HepG2 (cell line): ENCODE measurements around the gene TUG1. TPM values are rescaled to one million over a fixed set of nuclear protein-coding genes. Genes with fewer than 3 reads are reported as not detected.
A peak's percentile ranks its signal among the peaks of the same experiment; 100 is the strongest.

Source experiments
- ERF ChIP-seq: IDR thresholded peaks from 2 replicates; pipeline ENCODE4 v1.6.1; 2018; ENCODE audit warnings: missing biosample characterization, missing genetic modification reagents
- GMEB1 ChIP-seq: sonication (generic); formaldehyde crosslinking; IDR thresholded peaks from 2 replicates; pipeline ENCODE4 v1.5.1; 2020; ENCODE audit warnings: missing genetic modification reagents, mild to moderate bottlenecking, borderline replicate concordance
- HMGA1 ChIP-seq: sonication (generic); formaldehyde crosslinking; conservative IDR thresholded peaks from 2 replicates; pipeline ENCODE4 v1.4.0; 2020; ENCODE audit warnings: missing genetic modification reagents
- MAZ ChIP-seq, 2 experiments: sonication (generic) in 1 of 2; formaldehyde crosslinking in 1 of 2; IDR thresholded peaks; 2 replicates each; pipeline versions ENCODE4 v1.5.0 to v1.6.1; 2012 to 2020; ENCODE audit warnings: low read depth in 2 of 2, mild to moderate bottlenecking in 2 of 2, borderline replicate concordance in 1 of 2, improper control_type of control experiment in 1 of 2, low read length in 1 of 2, missing genetic modification reagents in 1 of 2, moderate library complexity in 1 of 2
- MED1 ChIP-seq: sonication (generic); formaldehyde crosslinking; IDR thresholded peaks from 2 replicates; pipeline ENCODE4 v1.4.0; 2020; ENCODE audit warnings: missing genetic modification reagents
- MTF2 ChIP-seq: sonication (generic); formaldehyde crosslinking; IDR thresholded peaks from 2 replicates; pipeline ENCODE4 v1.5.0; 2020; ENCODE audit warnings: missing genetic modification reagents, borderline replicate concordance
- NFE2 ChIP-seq: sonication (generic); formaldehyde crosslinking; IDR thresholded peaks from 2 replicates; pipeline ENCODE4 v1.4.0; 2020; ENCODE audit warnings: missing genetic modification reagents
- NR2F2 ChIP-seq: IDR thresholded peaks from 2 replicates; pipeline ENCODE4 v1.6.1; 2012; ENCODE audit warnings: low read depth, inconsistent platforms, borderline replicate concordance
- PLSCR1 ChIP-seq: sonication (generic); formaldehyde crosslinking; IDR thresholded peaks from 2 replicates; pipeline ENCODE4 v1.5.0; 2020; ENCODE audit warnings: missing genetic modification reagents, mild to moderate bottlenecking, borderline replicate concordance
- RERE ChIP-seq: IDR thresholded peaks from 2 replicates; pipeline ENCODE4 v1.6.1; 2016; ENCODE audit warnings: low read depth, missing genetic modification reagents, missing compliant biosample characterization
- ZBTB42 ChIP-seq: sonication (generic); formaldehyde crosslinking; IDR thresholded peaks from 2 replicates; pipeline ENCODE4 v1.5.0; 2020; ENCODE audit warnings: mild to moderate bottlenecking, missing genetic modification reagents
- ZNF382 ChIP-seq: sonication (generic); formaldehyde crosslinking; IDR thresholded peaks from 2 replicates; pipeline ENCODE4 v1.5.0; 2020; ENCODE audit warnings: missing genetic modification reagents, mild to moderate bottlenecking, borderline replicate concordance
- ZNF652 ChIP-seq: IDR thresholded peaks from 2 replicates; pipeline ENCODE4 v1.6.1; 2016; ENCODE audit warnings: low read depth, borderline replicate concordance
- ZNF850 ChIP-seq: sonication (generic); formaldehyde crosslinking; conservative IDR thresholded peaks from 2 replicates; pipeline ENCODE4 v1.9.0; 2021; ENCODE audit warnings: mild to moderate bottlenecking, missing genetic modification reagents
- ZNF891 ChIP-seq: sonication (generic); formaldehyde crosslinking; IDR thresholded peaks from 2 replicates; pipeline ENCODE4 v1.5.0; 2020; ENCODE audit warnings: mild to moderate bottlenecking, missing genetic modification reagents
- polyA plus RNA-seq, 8 experiments: library from polyadenylated mRNA; depleted of rRNA in 3 of 8; stranded (reverse) in 7 of 8; unstranded in 1 of 8; fragments of >200 nt; fragmentation: Illumina TruSeq in 4 of 8; extraction: Trizol in 4 of 8; gene quantifications; 2 replicates each; pipeline versions ENCODE4 v1.2.1 to v1.2.3, GENCODE V29; 2011 to 2016; ENCODE audit warnings: low read depth in 4 of 8, missing spikeins in 1 of 8, mixed read lengths in 1 of 8; ENCODE audit not compliant: insufficient read depth in 1 of 8
- total RNA-seq, 5 experiments: library from RNA; depleted of rRNA; stranded (reverse); fragments of >200 nt; fragmentation: Illumina TruSeq; extraction: Trizol; gene quantifications; 2 replicates each; pipeline ENCODE4 v1.2.3, GENCODE V29; 2016; ENCODE audit warnings: low read depth in 1 of 5

The TUG1 gene
- total and polyA plus RNA-seq, 2 of the 13 experiments (the other 11 are each of a cell fraction or from before 2014, with no cell fraction given) = 35.2 to 122 TPM

GRCh38 chr22:30968924-30969531 is at the start of gene TUG1 (continued):
- no peak for TF ChIP-seq RERE (CRISPR knock-in tag)
- TF ChIP-seq MTF2 (CRISPR knock-in tag) = no peak
- TF ChIP-seq PLSCR1 (CRISPR knock-in tag) = no peak
- TF ChIP-seq ZNF850 (CRISPR knock-in tag) = no peak
- TF ChIP-seq GMEB1 (CRISPR knock-in tag) = peak; percentile 81
- no peak for TF ChIP-seq ZBTB42
- TF ChIP-seq MAZ (IDR thresholded peaks at IDR 0.05; ENCODE audit: borderline replicate concordance, low read depth, low read length) = peak; percentile 36; the same call in 1 of the 2 replicates
- TF ChIP-seq MAZ (CRISPR knock-in tag; IDR thresholded peaks at IDR 0.05; ENCODE audit: low read depth) = no peak; the same call in 1 of the 2 replicates
- peak; percentile 58; the same call in 1 of the 2 replicates for TF ChIP-seq MED1 (CRISPR knock-in tag)
- TF ChIP-seq ZNF652 (CRISPR knock-in tag) = no peak; the same call in 1 of the 2 replicates
- TF ChIP-seq NR2F2 = peak; percentile 26; the same call in 1 of the 2 replicates
- no peak for TF ChIP-seq HMGA1 (CRISPR knock-in tag)
- 0 out of 2 replicates have a peak, but pooled peaks have one; percentile 61 for TF ChIP-seq ERF (CRISPR knock-in tag)
- TF ChIP-seq NFE2 (CRISPR knock-in tag) = no peak
- no peak for TF ChIP-seq ZNF382 (CRISPR knock-in tag)
- TF ChIP-seq ZNF891 = peak; percentile 1; the same call in 1 of the 2 replicates
- TF ChIP-seq, all 625 proteins: peak for 236
